GM19239 (cell line): ENCODE data around the gene LTBP2.

Experiments used
- DNase-seq: peaks from one replicate; pipeline ENCODE4 v3.0.0; 2011; ENCODE audit warnings: low spot score; ENCODE audit not compliant: insufficient read length
- FAIRE-seq: peaks from 2 replicates; lab custom pipeline; 2011; peaks lifted over from hg19 to GRCh38; lab: Jason Lieb, UNC

LTBP2 gene

GRCh38 chr14:74577247-74577947 lies 34.6 kb downstream of the LTBP2 start:
- FAIRE-seq (no peak), DNase-seq (no peak)

DNA sequence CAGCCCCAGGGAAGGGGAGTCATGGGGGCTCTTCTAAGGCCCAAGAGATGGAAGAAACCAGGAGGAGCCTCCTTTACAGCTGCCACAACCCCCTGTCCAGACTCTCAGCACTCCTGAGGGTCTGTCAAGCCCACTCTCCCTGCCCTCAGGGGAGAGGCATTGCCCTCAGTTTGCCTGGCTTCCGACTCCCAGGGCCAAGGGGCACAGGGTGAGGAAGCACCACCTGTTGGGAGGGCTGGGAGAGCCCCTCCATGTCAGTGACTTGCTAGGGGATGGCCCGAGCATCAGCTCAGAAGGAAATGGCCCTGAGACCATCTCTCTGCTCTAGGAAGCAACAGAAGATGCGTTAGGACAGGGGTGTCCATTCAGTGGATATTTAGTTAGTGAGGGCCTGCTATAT lies 36.1 kb downstream of the LTBP2 start:
- FAIRE-seq (no peak), DNase-seq (no peak)

GRCh38 chr14:74575507-74575906 lies 36.5 kb downstream of the LTBP2 start:
- DNase-seq (no peak), FAIRE-seq (no peak)

DNA sequence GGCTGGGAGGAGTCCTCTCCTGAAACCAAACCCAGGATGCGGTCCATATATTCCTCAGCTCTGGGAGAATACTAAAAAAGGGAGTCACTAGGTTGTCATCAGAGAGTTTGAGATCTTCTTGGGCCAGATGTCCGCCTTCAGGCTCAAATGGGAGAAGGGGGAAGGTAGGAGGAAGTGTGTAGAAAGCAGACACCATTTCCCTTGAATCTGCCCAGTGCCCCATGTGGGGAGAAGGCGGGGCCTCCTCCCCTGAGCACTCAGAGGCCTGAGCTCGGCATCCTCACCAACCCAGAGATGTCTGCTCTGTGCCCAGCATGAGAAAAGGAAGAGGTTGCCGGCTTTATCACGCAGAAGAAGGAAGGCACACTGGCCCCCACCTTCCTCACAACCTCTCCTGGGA lies 37.3 kb downstream of the LTBP2 start:
- FAIRE-seq (no peak), DNase-seq (no peak)

- DNase-seq (no peak), FAIRE-seq (no peak)
Measured at GRCh38 chr14:74574090-74574433, 38.0 kb downstream of the LTBP2 start.

DNA sequence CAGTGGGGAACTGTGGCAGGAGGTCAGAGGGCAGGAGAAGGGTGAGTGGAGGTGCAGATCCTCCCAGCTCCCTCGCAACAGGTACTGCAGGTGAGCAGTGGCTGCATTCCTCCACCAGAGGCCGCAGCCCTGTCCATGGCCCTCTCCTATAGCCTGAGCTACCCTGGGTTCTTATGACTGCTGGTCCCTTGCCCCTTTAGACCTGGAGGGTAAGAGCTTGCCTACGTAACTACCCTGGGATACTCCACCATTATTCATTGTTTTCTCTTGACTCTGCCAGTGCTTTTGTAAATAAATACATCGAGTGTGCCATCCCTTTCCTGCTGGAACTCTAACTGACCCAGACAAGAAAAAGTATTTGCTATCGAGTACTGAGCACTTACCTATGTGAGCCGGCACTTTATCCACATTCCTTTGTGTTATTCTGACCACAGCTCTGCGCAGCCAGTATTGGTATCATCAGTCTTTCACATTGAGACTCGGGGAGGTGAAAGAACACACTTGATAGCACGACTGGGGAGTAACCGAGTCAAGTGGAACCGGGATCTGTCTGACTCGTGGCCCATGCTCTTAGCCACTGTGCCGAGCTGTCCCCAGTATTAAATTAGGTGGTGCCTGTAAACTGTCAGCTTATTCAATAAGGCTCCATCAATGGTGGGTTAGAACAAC lies 38.5 kb downstream of the LTBP2 start:
- DNase-seq (no peak), FAIRE-seq (no peak)

GRCh38 chr14:74572726-74573301 lies 39.2 kb downstream of the LTBP2 start:
- no peak for FAIRE-seq
- DNase-seq: no peak

DNA sequence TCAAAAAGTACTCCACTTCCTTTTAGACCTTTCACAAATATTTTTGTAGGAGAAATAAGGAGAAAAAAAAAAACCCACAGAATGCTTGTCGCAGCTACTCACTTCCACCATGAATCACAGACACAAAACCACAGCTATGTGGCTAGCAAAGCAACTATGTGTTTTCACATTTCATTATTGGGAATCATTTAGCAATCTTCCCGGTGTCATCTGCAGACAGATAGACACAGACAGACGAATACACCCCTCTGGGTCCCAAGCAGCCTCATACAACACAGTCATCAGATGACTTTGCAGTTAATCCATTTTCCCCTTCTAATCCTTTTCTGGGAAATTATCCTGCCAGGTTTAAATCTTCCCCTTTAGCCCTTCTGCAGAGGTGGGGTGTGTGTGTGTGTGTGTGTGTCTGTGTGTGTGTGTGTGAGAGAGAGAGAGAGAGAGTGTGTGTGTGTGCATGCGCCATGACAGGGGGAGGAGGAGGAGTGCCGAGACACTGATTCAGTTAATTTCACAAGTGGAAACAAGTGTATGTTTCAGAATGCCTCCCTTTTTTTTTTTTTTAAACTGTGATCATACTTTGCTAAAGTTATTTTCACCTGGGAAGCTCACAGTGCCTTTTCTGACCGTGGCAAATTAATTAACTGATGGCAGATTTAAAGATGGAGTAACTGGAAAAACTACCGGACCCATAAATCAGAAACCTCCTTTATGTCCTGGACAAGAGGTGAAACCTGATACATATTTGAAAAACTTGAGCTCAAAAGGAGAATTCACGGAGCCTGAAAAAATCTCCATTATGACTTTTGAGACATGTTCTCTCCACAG lies 39.9 kb downstream of the LTBP2 start:
- FAIRE-seq: no peak
- DNase-seq: no peak

DNA sequence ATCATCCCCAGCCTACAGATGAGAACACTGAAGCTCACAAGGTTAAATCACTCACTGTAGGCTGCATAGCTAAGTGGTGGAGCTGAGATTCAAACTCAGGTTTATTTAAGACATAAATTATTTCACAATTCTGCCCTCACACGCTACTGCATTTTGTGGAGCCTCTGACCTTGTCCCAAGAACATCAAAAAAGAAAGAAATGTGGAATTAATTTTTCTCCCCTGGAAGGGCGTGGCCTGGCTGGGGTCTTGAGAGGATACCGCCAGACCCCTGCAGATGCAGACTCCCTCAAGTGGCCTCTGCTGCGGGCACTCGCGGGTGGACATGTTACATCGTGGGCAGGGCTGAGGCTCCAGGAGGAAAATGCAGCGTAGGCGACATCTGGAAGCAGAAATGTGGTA lies 40.6 kb downstream of the LTBP2 start:
- DNase-seq (no peak), FAIRE-seq (no peak)

GRCh38 chr14:74570696-74571095 lies 41.3 kb downstream of the LTBP2 start:
- no peak for FAIRE-seq
- no peak for DNase-seq

DNA sequence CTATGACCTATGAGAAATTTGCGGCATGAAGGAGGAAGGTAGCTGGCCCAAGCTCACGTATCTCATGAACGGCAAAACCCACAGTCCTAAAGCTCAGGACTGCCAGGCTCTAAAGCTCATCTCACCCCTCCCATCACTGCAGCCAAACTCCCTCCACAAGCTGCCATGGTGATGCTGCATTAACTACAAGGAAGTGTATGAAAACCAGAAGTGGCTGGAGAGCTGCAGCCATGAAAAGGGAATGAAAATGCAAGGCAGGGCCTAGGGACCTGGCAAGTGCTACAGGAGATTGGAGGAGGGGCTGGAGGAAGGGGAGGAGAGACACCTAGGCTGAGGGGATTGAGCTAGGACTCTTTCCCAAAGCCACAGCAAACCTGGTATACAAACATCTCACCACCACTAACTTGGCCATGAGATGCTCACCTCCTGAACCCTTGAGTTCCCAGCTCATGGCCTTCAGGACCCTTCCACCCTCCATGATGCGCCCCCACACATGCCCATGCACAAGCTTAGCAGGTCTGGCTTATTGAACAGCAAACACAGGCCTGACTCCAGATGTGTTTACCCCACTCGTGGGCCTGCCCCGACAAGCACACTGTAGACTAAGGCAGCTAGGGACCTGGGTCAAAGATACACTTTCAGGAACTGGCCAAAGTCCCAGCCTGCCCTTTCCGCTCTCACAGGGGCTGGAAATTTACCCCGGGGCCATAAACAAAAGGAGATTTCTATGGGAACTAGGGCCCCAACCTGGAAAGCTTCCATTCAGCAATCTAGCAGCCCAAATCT lies 42.0 kb downstream of the LTBP2 start:
- FAIRE-seq: no peak

GRCh38 chr14:74569387-74569786 lies 42.6 kb downstream of the LTBP2 start:
- FAIRE-seq (no peak), DNase-seq (no peak)

More for the DNA sequence above, 42.0 kb downstream of the LTBP2 start:
- DNase-seq: no peak

DNA sequence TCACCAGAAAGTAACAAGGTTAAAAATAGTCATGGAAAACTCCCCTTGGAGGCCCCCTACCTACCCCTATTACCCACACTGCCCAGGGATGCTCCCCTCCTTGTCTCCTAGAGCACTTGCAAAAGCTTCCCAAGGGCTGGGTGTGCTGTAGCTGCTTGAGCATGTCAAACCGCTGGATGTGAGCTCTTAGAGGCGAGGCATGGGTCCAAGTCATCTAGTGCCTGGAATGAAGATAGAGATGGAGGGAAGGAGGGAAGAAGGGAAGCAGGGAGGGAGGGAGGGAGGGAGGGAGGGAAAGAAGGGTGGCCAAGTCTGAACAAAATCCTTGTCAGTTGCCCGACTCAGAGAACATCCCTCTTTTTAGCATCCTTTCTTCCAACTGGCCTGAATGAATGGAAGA lies 43.1 kb downstream of the LTBP2 start:
- no peak for DNase-seq
- no peak for FAIRE-seq

GRCh38 chr14:74568380-74568649 lies 43.7 kb downstream of the LTBP2 start:
- FAIRE-seq: no peak

GRCh38 chr14:74567646-74568379 lies 44.2 kb downstream of the LTBP2 start:
- FAIRE-seq (no peak), DNase-seq (no peak)

More at GRCh38 chr14:74568380-74568649, 43.7 kb downstream of the LTBP2 start:
- no peak for DNase-seq

DNA sequence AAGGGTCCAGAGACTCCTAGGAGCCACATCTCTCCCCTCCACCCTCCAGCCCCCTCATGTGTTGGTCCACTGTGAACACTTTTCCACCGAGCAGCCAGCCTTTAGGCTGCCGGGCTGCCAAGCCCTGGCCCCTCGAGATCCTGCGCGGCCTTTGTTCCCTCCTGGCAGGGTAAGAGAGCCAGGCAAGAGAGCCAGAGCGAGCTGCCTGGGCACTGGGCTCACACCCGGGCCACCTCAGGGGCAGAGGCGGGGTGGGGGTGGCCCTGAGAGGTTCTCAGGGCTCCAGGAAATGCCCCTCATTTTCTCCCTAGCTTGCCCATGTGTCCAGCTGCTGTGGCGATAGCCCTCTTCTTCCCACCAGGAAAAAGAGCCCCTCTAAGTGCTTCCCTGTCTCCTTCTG lies 44.8 kb downstream of the LTBP2 start:
- no peak for DNase-seq
- no peak for FAIRE-seq

- FAIRE-seq (no peak), DNase-seq (no peak)
Measured at GRCh38 chr14:74566174-74567141, 45.6 kb downstream of the LTBP2 start.

GRCh38 chr14:74563586-74564159 lies 48.4 kb downstream of the LTBP2 start:
- no peak for DNase-seq
- no peak for FAIRE-seq
